NCI-H1092 treated with DMSO at 0.1 percent for 48 hours (cell line): Measurements from ENCODE around the gene NANOS3.
"Not testable (repeated sequence)": the region's sequence is repeated elsewhere in the genome, so short reads cannot be mapped to it uniquely, and the experiment has no call there.

Experiments
- DNase-seq: peaks from one replicate; lab custom pipeline; 2025; lab: John Stamatoyannopoulos, UW

Gene NANOS3

GRCh38 chr19:13843104-13843921 lies 33.6 kb upstream of the NANOS3 start:
- no peak for DNase-seq

DNA sequence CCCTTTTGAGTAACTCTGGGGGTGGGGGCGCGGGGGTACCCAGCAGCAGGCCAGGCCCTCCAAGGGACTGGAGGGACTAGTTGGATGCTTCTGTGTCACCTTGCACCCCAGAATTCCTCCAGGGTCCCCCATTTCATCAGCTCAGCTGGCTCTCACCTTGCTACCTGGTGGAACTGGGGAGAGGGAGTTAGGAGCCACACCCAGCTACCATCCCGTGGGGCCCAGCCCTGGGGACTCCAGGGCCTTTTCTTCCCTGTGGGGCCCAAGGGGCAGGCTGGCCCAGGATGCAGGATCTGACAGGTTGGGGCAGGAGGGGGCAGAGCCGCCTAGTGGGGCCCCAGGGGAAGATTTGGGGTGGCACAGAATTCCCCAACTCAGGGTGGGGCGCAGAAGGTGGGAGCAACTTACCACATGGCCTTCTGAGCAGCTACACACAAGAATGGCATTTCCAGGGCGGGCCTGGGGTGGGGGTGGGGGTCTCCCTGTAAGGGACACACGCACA lies 32.8 kb upstream of the NANOS3 start:
- no peak for DNase-seq

GRCh38 chr19:13846557-13847406 lies 30.2 kb upstream of the NANOS3 start:
- peak; percentile 59 for DNase-seq

GRCh38 chr19:13847407-13848339 lies 29.3 kb upstream of the NANOS3 start:
- peak; percentile 57 for DNase-seq

GRCh38 chr19:13848340-13848677 lies 28.6 kb upstream of the NANOS3 start:
- DNase-seq: no peak

- no peak for DNase-seq
Measured at GRCh38 chr19:13848798-13849676, 27.9 kb upstream of the NANOS3 start.

GRCh38 chr19:13849991-13850909 lies 26.7 kb upstream of the NANOS3 start:
- peak; percentile 49 for DNase-seq

DNA sequence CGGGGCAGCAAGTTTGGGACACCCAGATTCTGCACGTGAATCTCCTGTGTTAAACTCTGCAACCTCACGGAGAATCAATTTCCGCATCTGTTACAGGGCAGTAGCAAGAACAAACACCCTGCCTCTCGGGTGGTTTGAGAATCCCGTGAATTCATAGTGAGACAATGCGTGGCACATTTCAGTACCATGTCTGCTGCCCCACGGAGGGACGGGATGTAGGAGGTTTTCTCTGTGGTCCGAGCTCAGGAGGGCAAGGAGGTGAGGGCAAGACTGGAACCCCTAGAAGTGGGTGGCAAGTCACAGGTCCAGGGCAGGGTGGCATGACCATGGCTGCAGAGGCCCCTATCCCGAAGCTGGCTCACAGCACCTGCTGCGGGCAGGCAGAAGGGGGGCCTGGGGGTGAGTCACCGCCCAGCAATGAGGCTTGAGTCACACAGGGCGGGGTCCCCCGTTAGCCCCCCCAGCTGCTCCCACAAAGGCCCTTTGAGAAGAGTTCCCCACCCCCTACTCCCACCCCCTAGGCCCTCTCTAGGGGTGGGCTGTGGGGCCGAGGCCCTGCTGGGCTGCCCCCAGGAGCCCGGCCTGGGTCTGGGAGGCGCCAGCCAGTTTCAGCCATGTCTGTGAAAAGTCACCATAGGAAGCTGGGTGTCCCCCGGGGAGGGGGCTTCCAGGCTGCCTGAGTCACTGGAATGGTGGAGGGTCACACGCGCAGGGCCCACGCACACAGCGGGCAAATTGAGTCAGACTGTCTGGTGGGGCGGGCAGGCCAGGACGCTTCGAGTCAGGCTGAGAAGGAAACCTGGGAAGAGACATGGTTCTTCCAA lies 25.8 kb upstream of the NANOS3 start:
- no peak for DNase-seq

GRCh38 chr19:13851734-13852114 lies 25.2 kb upstream of the NANOS3 start:
- not testable (repeated sequence) for DNase-seq

DNA sequence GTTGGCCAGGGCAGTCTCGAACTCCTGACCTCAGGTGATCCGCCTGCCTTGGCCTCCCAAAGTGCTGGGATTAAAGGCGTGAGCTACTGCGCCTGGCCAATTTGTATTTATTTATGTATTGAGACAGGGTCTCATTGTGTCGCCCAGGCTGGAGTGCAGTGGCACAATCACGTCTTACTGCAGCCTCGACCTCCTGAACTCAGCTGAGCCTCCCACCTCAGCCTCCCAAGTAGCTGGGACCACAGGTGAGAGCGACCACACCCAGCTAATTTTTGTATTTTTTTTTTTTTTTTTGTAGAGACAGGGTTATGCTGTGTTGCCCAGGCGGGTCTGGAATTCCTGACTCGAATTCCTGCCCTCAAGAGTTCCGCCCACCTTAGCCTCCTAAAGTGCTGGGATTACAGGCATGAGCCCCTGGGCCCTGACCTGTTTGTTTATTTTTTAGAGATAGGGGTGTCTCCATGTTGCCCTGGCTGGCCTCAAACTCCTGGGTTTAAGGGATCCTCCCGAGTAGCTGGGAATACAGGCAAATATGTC lies 24.7 kb upstream of the NANOS3 start:
- not testable (repeated sequence) for DNase-seq

- no peak for DNase-seq
Measured at GRCh38 chr19:13856497-13856896, 20.4 kb upstream of the NANOS3 start.

- DNase-seq: no peak
Measured at GRCh38 chr19:13859361-13859880, 17.5 kb upstream of the NANOS3 start.

DNA sequence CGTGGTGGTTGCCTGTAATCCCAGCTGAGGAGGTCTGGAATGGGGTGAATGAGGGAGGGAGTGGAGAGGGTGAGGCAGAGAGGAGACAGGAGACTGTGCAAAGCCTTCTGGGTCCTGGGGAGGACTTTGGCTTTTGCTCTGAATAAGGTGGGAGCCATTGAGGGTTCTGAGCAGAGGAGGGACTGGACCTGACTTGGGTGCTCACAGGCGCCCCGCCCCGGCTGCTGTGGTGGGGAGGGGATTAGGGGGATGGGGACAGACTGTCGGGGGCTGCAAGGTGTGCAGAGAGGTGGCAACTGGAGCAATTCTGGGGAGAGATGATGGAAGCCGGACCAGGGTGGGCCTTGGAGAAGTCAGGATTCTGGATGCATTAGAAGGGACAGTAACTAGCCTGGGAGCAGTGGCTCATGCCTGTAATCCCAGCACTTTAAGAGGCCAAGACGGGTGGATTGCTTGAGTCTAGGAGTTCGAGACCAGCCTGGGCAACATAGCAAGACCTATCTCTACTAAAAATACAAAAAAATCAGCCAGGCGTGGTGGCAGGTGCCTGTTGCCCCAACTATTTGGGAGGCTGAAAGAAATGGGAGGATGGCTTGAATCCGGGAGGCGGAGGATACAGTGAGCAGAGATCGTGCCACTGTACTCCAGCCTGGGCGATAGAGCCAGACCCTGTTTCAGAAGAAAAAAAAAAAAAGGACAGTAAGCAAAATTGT lies 16.1 kb upstream of the NANOS3 start:
- DNase-seq: no peak

DNA sequence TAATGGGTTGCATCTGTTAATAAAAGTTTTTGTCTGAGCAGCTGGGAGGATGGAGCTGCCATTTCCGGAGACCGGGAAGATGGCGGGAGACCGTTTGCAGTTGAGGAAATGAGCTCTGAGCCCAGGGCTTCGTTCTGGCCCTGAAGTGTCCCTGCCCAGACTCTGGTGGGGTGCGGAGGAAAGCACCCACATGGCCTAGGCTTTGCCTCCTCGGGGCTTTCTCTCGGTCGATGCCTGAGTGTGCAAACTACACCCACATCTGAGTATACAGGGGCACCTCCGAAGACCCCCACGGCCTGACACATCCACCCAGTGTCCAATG lies 15.6 kb upstream of the NANOS3 start:
- DNase-seq: no peak

- peak; percentile 72 for DNase-seq
Measured at GRCh38 chr19:13861714-13862531, 15.0 kb upstream of the NANOS3 start.

DNA sequence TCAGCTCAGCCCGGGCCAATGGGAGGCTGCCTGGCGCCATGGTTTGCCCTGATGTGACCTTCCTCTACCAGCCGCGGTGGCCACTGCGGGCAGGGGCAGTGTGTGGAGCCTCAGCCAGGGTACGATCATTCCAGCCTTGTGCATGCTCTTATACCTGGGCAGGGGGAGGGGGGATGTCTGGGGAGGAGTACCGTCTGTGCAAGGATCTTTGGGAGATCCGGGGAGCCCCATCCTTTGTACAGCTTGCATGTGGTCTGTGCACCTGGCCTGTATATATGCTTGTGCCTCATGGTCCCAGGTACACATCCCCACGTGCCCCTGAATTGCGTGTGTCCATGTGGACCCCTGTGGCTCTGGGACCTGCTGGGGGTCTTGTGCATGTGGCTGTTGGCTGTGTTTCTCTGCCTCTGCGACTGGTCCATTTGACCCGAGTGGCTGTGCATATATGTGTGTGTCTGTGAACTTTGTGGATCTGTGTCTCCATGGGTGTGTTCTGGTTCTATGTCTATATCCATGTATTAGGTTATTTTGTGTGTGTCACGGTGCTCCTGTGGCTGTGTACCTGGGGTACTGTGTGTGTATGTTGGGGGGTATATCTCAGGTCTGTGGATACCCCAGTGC lies 12.8 kb upstream of the NANOS3 start:
- no peak for DNase-seq
